Activated T-helper 9 cell treated with anti-CD3 and anti-CD28 coated beads, Interleukin-2, amount 50 U/mL, for 16 hours (primary cell): ENCODE data around the gene MSN.
"Not testable (repeated sequence)": the region's sequence is repeated elsewhere in the genome, so short reads cannot be mapped to it uniquely, and the experiment has no call there.

Experiments used
- DNase-seq: peaks from one replicate; pipeline ENCODE4 v3.0.0-alpha.2; 2020; ENCODE audit warnings: low read depth

Gene MSN

GRCh38 chrX:65667503-65668376 lies at the start of gene MSN:
Gene MSN (plus strand): TSS chrX:65667654. CDS start chrX:65667842, 188 bp downstream.
- peak; percentile 71 for DNase-seq

- not testable (repeated sequence) for DNase-seq
Observed at GRCh38 chrX:65620096-65620705, 47.3 kb upstream of the MSN start.

- DNase-seq: no peak
Observed at GRCh38 chrX:65630771-65631170, 36.7 kb upstream of the MSN start.

GRCh38 chrX:65633826-65634225 lies 33.6 kb upstream of the MSN start:
- no peak for DNase-seq

- no peak for DNase-seq
Observed at GRCh38 chrX:65634732-65635131, 32.7 kb upstream of the MSN start.

- DNase-seq: no peak
Observed at GRCh38 chrX:65635378-65635777, 32.1 kb upstream of the MSN start.

GRCh38 chrX:65635822-65636221 lies 31.6 kb upstream of the MSN start:
- DNase-seq: no peak

- DNase-seq: not testable (repeated sequence)
Observed at GRCh38 chrX:65636261-65636660, 31.2 kb upstream of the MSN start.

- DNase-seq: no peak
Observed at GRCh38 chrX:65637335-65637734, 30.1 kb upstream of the MSN start.

GRCh38 chrX:65642914-65643491 lies 24.5 kb upstream of the MSN start:
- DNase-seq: no peak

- no peak for DNase-seq
Observed at GRCh38 chrX:65643531-65644052, 23.9 kb upstream of the MSN start.

GRCh38 chrX:65644621-65645289 lies 22.7 kb upstream of the MSN start:
- DNase-seq: no peak

GRCh38 chrX:65647801-65648200 lies 19.7 kb upstream of the MSN start:
- DNase-seq: no peak

- no peak for DNase-seq
Observed at GRCh38 chrX:65652098-65652497, 15.4 kb upstream of the MSN start.

- DNase-seq: not testable (repeated sequence)
Observed at GRCh38 chrX:65657009-65657441, 10.4 kb upstream of the MSN start.

- DNase-seq: no peak
Observed at GRCh38 chrX:65657659-65658058, 9.8 kb upstream of the MSN start.

- no peak for DNase-seq
Observed at GRCh38 chrX:65658229-65658628, 9.2 kb upstream of the MSN start.

GRCh38 chrX:65667157-65667502 lies 324 bp upstream of the MSN start:
- DNase-seq: no peak

- peak; percentile 43 for DNase-seq
Observed at GRCh38 chrX:65668377-65669310, 1.2 kb downstream of the MSN start.

- DNase-seq: no peak
Observed at GRCh38 chrX:65671286-65671685, 3.8 kb downstream of the MSN start.

GRCh38 chrX:65671966-65672365 lies 4.5 kb downstream of the MSN start:
- DNase-seq: no peak
